WTC11 (cell line): ENCODE results near the gene SORCS2. TPM values are rescaled to one million over a fixed set of nuclear protein-coding genes. Genes with fewer than 3 reads are reported as not detected.

Source experiments
- ATAC-seq: fragments of 200-7000 bp; cut with Tn5 transposase; 2 replicates; pipeline ENCODE4 v1.10.0; 2021; ENCODE audit warnings: mild to moderate bottlenecking, moderate library complexity
- CTCF ChIA-PET: fragments of 300-600 bp; sonication (Branson Sonifier 250); formaldehyde crosslinking; loops from one replicate; lab custom pipeline; 2021; ENCODE audit warnings: antibody characterized with exemption; lab: Charles Lee
- POLR2A ChIA-PET: fragments of 350-600 bp; sonication (Branson Sonifier 250); formaldehyde crosslinking; loops from one replicate; lab custom pipeline; 2021; ENCODE audit warnings: antibody characterized with exemption; lab: Charles Lee
- DNase-seq: peaks from one replicate; pipeline ENCODE4 v3.0.0; 2021; ENCODE audit warnings: low spot score
- H3K27ac Mint-ChIP-seq: 2 replicates; pipeline ENCODE4 v1.8.0; 2021; ENCODE audit warnings: mixed read lengths
- H3K27me3 Mint-ChIP-seq: 2 replicates; pipeline ENCODE4 v1.8.0; 2021; ENCODE audit warnings: low read depth, mild to moderate bottlenecking, moderate library complexity, mixed read lengths
- H3K36me3 Mint-ChIP-seq: 2 replicates; pipeline ENCODE4 v1.8.0; 2021; ENCODE audit warnings: mixed read lengths
- H3K4me1 Mint-ChIP-seq: 2 replicates; pipeline ENCODE4 v1.8.0; 2022; ENCODE audit warnings: mixed read lengths
- H3K4me3 Mint-ChIP-seq: 2 replicates; pipeline ENCODE4 v1.8.0; 2021; ENCODE audit warnings: mild to moderate bottlenecking, moderate library complexity, mixed read lengths
- H3K9me3 Mint-ChIP-seq: 2 replicates; pipeline ENCODE4 v1.8.0; 2021; ENCODE audit warnings: mixed read lengths
- CREB1 ChIP-seq: sonication (generic); formaldehyde crosslinking; IDR thresholded peaks from 2 replicates; pipeline ENCODE4 v1.8.0; 2023; ENCODE audit warnings: mild to moderate bottlenecking, missing genetic modification reagents
- ERG ChIP-seq: fragments of 250-450 bp; sonication (Bioruptor Pico); IDR thresholded peaks from 2 replicates; pipeline ENCODE4 v1.8.0; 2021; ENCODE audit warnings: mild to moderate bottlenecking
- FOXP4 ChIP-seq: sonication (generic); formaldehyde crosslinking; IDR thresholded peaks from 2 replicates; pipeline ENCODE4 v1.8.0; 2022; ENCODE audit warnings: mild to moderate bottlenecking, missing genetic modification reagents
- GABPB1 ChIP-seq: sonication (generic); formaldehyde crosslinking; IDR thresholded peaks from 2 replicates; pipeline ENCODE4 v1.8.1; 2023; ENCODE audit warnings: mild to moderate bottlenecking, missing genetic modification reagents
- JAZF1 ChIP-seq: fragments of 250-450 bp; sonication (Bioruptor Pico); IDR thresholded peaks from 2 replicates; pipeline ENCODE4 v1.9.0; 2021; ENCODE audit warnings: moderate library complexity, mild to moderate bottlenecking, inconsistent platforms
- NR2C2 ChIP-seq: sonication (generic); formaldehyde crosslinking; IDR thresholded peaks from 2 replicates; pipeline ENCODE4 v1.8.0; 2022; ENCODE audit warnings: mild to moderate bottlenecking, missing genetic modification reagents
- RELA ChIP-seq: sonication (generic); formaldehyde crosslinking; IDR thresholded peaks from 2 replicates; pipeline ENCODE4 v1.8.1; 2022; ENCODE audit warnings: missing genetic modification reagents, mild to moderate bottlenecking, borderline replicate concordance
- SMAD3 ChIP-seq: sonication (generic); formaldehyde crosslinking; IDR thresholded peaks from 2 replicates; pipeline ENCODE4 v1.8.0; 2022; ENCODE audit warnings: missing genetic modification reagents, mild to moderate bottlenecking, borderline replicate concordance
- ZNF532 ChIP-seq: fragments of 250-450 bp; sonication (Bioruptor Pico); IDR thresholded peaks from 2 replicates; pipeline ENCODE4 v1.9.0; 2021; ENCODE audit warnings: mild to moderate bottlenecking, borderline replicate concordance
- ZSCAN18 ChIP-seq: fragments of 250-450 bp; sonication (Bioruptor Pico); IDR thresholded peaks from 2 replicates; pipeline ENCODE4 v2.1.2; 2022; ENCODE audit warnings: mild to moderate bottlenecking, moderate library complexity
- total RNA-seq: library from RNA; stranded (reverse); gene quantifications from 3 replicates; pipeline ENCODE4 v1.2.3, GENCODE V29; 2021
- TF ChIP-seq, protein P1 (sequence below): sonication (generic); formaldehyde crosslinking; IDR thresholded peaks from 2 replicates; pipeline ENCODE4 v1.8.0; 2022; ENCODE audit warnings: missing genetic modification reagents
- TF ChIP-seq, protein P2 (sequence below): sonication (generic); formaldehyde crosslinking; IDR thresholded peaks from 2 replicates; pipeline ENCODE4 v1.8.1; 2022; ENCODE audit warnings: low read depth, mild to moderate bottlenecking, moderate library complexity, missing genetic modification reagents, borderline replicate concordance

Gene SORCS2
- total RNA-seq, 1 experiment from 2014 or later = 6.6 TPM

- H3K27ac Mint-ChIP-seq = no peak overlapping the region
- ChIA-PET POLR2A (no interaction called here), CTCF (no interaction called here)
- ATAC-seq = no peak
- H3K4me3 Mint-ChIP-seq = no peak overlapping the region
- no peaks in the 10 kb centered on the region for H3K9me3 Mint-ChIP-seq
- TF ChIP-seq ZNF532 = no peak
- TF ChIP-seq JAZF1 = no peak
- no peak for TF ChIP-seq FOXP4 (CRISPR knock-in tag)
- TF ChIP-seq ERG = no peak
- TF ChIP-seq CREB1 = no peak
- TF ChIP-seq ZSCAN18 (CRISPR knock-in tag) = no peak
- no peak for TF ChIP-seq GABPB1
- TF ChIP-seq, protein P1, sequence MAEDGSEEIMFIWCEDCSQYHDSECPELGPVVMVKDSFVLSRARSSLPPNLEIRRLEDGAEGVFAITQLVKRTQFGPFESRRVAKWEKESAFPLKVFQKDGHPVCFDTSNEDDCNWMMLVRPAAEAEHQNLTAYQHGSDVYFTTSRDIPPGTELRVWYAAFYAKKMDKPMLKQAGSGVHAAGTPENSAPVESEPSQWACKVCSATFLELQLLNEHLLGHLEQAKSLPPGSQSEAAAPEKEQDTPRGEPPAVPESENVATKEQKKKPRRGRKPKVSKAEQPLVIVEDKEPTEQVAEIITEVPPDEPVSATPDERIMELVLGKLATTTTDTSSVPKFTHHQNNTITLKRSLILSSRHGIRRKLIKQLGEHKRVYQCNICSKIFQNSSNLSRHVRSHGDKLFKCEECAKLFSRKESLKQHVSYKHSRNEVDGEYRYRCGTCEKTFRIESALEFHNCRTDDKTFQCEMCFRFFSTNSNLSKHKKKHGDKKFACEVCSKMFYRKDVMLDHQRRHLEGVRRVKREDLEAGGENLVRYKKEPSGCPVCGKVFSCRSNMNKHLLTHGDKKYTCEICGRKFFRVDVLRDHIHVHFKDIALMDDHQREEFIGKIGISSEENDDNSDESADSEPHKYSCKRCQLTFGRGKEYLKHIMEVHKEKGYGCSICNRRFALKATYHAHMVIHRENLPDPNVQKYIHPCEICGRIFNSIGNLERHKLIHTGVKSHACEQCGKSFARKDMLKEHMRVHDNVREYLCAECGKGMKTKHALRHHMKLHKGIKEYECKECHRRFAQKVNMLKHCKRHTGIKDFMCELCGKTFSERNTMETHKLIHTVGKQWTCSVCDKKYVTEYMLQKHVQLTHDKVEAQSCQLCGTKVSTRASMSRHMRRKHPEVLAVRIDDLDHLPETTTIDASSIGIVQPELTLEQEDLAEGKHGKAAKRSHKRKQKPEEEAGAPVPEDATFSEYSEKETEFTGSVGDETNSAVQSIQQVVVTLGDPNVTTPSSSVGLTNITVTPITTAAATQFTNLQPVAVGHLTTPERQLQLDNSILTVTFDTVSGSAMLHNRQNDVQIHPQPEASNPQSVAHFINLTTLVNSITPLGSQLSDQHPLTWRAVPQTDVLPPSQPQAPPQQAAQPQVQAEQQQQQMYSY = no peak
- no peak for TF ChIP-seq RELA (CRISPR knock-in tag)
- no peak for TF ChIP-seq NR2C2 (CRISPR knock-in tag)
- TF ChIP-seq, protein P2, sequence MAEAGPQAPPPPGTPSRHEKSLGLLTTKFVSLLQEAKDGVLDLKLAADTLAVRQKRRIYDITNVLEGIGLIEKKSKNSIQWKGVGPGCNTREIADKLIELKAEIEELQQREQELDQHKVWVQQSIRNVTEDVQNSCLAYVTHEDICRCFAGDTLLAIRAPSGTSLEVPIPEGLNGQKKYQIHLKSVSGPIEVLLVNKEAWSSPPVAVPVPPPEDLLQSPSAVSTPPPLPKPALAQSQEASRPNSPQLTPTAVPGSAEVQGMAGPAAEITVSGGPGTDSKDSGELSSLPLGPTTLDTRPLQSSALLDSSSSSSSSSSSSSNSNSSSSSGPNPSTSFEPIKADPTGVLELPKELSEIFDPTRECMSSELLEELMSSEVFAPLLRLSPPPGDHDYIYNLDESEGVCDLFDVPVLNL (CRISPR knock-in tag) = no peak
- TF ChIP-seq SMAD3 (CRISPR knock-in tag) = no peak
- H3K36me3 Mint-ChIP-seq = no peaks in the 10 kb centered on the region
- DNase-seq = no peak
- H3K4me1 Mint-ChIP-seq = peaks cover 21% of the 10 kb centered on the region
- H3K27me3 Mint-ChIP-seq = no peaks in the 10 kb centered on the region
Measured at GRCh38 chr4:7513671-7514070, 321.3 kb downstream of the SORCS2 start.
